ENCODE measurements around the gene SNX25.

- TF ChIP-seq, protein P1, sequence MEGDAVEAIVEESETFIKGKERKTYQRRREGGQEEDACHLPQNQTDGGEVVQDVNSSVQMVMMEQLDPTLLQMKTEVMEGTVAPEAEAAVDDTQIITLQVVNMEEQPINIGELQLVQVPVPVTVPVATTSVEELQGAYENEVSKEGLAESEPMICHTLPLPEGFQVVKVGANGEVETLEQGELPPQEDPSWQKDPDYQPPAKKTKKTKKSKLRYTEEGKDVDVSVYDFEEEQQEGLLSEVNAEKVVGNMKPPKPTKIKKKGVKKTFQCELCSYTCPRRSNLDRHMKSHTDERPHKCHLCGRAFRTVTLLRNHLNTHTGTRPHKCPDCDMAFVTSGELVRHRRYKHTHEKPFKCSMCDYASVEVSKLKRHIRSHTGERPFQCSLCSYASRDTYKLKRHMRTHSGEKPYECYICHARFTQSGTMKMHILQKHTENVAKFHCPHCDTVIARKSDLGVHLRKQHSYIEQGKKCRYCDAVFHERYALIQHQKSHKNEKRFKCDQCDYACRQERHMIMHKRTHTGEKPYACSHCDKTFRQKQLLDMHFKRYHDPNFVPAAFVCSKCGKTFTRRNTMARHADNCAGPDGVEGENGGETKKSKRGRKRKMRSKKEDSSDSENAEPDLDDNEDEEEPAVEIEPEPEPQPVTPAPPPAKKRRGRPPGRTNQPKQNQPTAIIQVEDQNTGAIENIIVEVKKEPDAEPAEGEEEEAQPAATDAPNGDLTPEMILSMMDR (IDR thresholded peaks at IDR 0.05; ENCODE audit: insufficient read depth, low read depth, low read length) = no peak
- TF ChIP-seq EZH2 (IDR thresholded peaks at IDR 0.05; ENCODE audit: insufficient read depth, low read length) = no peak
Observed at GRCh38 chr4:185219551-185220344, 10.3 kb downstream of the SNX25 start.
